CD4-positive, alpha-beta T cell (primary cell): ENCODE measurements around the gene AFAP1. TPM values are rescaled to one million over a fixed set of nuclear protein-coding genes. Genes with fewer than 3 reads are reported as not detected.

Source experiments
- ATAC-seq: fragments of 200-7000 bp; cut with Tn5 transposase; one replicate; pipeline ENCODE4 v1.10.0; 2022; ENCODE audit warnings: mild to moderate bottlenecking; ENCODE audit not compliant: poor library complexity
- CTCF ChIA-PET: fragments of 350-600 bp; sonication (Branson Sonifier 250); formaldehyde crosslinking; loops from one replicate; lab custom pipeline; 2021; ENCODE audit warnings: antibody characterized with exemption, inconsistent platforms; lab: Charles Lee
- POLR2A ChIA-PET: fragments of 350-600 bp; sonication (Branson Sonifier 250); formaldehyde crosslinking; loops from one replicate; lab custom pipeline; 2021; ENCODE audit warnings: antibody characterized with exemption, inconsistent platforms; lab: Charles Lee
- DNase-seq, 14 experiments: peaks; one replicate each; pipeline ENCODE4 v3.0.0-alpha.2; 2013 to 2020; ENCODE audit warnings: mixed read lengths in 2 of 14
- H3K27ac ChIP-seq, 2 donors: one replicate each; pipeline versions ENCODE4 v1.5.1 to v1.7.0; 2013; ENCODE audit warnings: low read length in 2 of 2, low read depth in 1 of 2, mild to moderate bottlenecking in 1 of 2
- H3K27me3 ChIP-seq, 2 experiments: 1 replicate in 1 of 2; 2 replicates in 1 of 2; pipeline versions ENCODE4 v1.6.1 to v1.7.0; 2013; ENCODE audit warnings: low read length in 2 of 2, control low read depth in 1 of 2, mild to moderate bottlenecking in 1 of 2, moderate library complexity in 1 of 2; ENCODE audit not compliant: insufficient read depth in 2 of 2, control insufficient read depth in 1 of 2
- H3K36me3 ChIP-seq: one replicate; pipeline ENCODE4 v1.6.1; 2013; ENCODE audit warnings: low read length, control low read depth; ENCODE audit not compliant: insufficient read depth
- H3K4me1 ChIP-seq: one replicate; pipeline ENCODE4 v1.6.1; 2013; ENCODE audit warnings: low read length, control low read depth; ENCODE audit not compliant: insufficient read depth
- H3K4me3 ChIP-seq: one replicate; pipeline ENCODE4 v1.5.1; 2013; ENCODE audit warnings: mild to moderate bottlenecking, low read length, moderate library complexity
- H3K9me3 ChIP-seq, 2 experiments: 1 replicate in 1 of 2; 2 replicates in 1 of 2; pipeline versions ENCODE4 v1.6.1 to v1.7.0; 2013; ENCODE audit warnings: low read length in 2 of 2, mild to moderate bottlenecking in 2 of 2, control low read depth in 1 of 2, moderate library complexity in 1 of 2; ENCODE audit not compliant: control insufficient read depth in 1 of 2, insufficient read depth in 1 of 2
- H3K27ac Mint-ChIP-seq: one replicate; pipeline ENCODE4 v1.8.0; 2020; ENCODE audit warnings: mixed read lengths
- H3K27me3 Mint-ChIP-seq: one replicate; pipeline ENCODE4 v1.8.0; 2021; ENCODE audit warnings: mixed read lengths
- H3K36me3 Mint-ChIP-seq: one replicate; pipeline ENCODE4 v1.8.0; 2021; ENCODE audit warnings: low read depth, mixed read lengths
- H3K4me1 Mint-ChIP-seq: one replicate; pipeline ENCODE4 v1.8.0; 2021; ENCODE audit warnings: low read depth, mixed read lengths
- H3K4me3 Mint-ChIP-seq: one replicate; pipeline ENCODE4 v1.8.0; 2020; ENCODE audit warnings: mild to moderate bottlenecking, mixed read lengths
- H3K9me3 Mint-ChIP-seq: one replicate; pipeline ENCODE4 v1.8.0; 2020; ENCODE audit warnings: mixed read lengths
- intact Hi-C, 2 experiments: fragments of 100-400 bp; cut with DNase I in 1 of 2; cut with micrococcal nuclease in 1 of 2; formaldehyde crosslinking; loops; one replicate each; pipeline versions ENCODE4 v1.15.1 to v1.9.0; 2023 to 2025; cut with DNase I, micrococcal nuclease
- total RNA-seq, 174 experiments: library from RNA in 2 of 174; stranded (reverse) in 2 of 174; gene quantifications; one replicate each; pipeline ENCODE4 v1.2.3 and lab custom pipeline; 2021 to 2026
- TF ChIP-seq, protein P1 (sequence below): fragments of 200-600 bp; IDR thresholded peaks from one replicate; pipeline ENCODE4 v1.8.0; 2022; ENCODE audit warnings: antibody characterized with exemption, mild to moderate bottlenecking

The AFAP1 gene
- total RNA-seq, 2 experiments from 2014 or later = 9.8 to 10.9 TPM

DNA sequence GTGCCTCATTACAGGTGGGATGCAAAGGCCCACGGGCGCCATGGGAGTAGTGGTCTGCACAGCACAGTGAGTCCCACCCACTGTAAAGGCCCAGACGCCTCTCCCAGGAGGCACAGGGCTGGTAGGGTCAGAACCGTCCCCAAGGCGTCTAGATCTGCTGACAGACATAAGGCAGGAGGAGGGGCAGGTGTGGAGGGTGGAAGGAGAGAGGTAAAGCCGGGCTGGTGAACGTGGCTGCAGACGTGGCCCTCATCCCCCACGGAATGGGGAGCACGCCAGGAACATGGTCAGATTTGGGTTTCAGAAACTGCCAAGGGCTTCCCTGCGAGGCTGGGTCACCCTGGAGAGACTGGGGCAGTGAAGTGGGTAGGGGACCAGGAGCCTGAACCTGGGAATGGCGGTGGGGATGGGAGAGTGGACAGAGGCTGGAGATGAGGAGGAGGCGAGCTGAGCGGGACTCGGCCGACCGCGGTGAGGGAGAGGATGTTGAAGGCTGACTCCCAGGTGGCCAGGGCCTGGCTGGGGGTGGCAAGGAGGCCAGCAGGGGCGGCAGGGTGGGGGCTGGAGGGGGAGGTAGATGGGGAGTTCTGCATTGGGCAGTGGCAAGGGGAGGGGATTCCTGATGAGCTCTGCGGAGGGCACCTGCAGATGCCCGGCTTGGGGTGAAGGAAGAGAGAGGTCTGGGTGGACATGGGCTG is 184.9 kb downstream of the AFAP1 start:
- Mint-ChIP-seq H3K9me3 (peaks cover 2% of the 10 kb centered on the region), H3K27ac (no peak overlapping the region), H3K4me3 (no peak overlapping the region), H3K36me3 (peaks cover 4% of the 10 kb centered on the region), H3K4me1 (peaks cover 22% of the 10 kb centered on the region), H3K27me3 (no peaks in the 10 kb centered on the region)
- intact Hi-C loops = no loop called here
- DNase-seq (no peak), ATAC-seq (no peak)
- Histone ChIP-seq H3K9me3 (no peaks in the 10 kb centered on the region), H3K27me3 (no peaks in the 10 kb centered on the region), H3K36me3 (no peaks in the 10 kb centered on the region), H3K4me1 (peaks cover 13% of the 10 kb centered on the region), H3K4me3 (no peak overlapping the region), H3K27ac (no peak overlapping the region)
- POLR2A ChIA-PET = no interaction called here
- CTCF ChIA-PET = no interaction called here
- TF ChIP-seq, protein P1, sequence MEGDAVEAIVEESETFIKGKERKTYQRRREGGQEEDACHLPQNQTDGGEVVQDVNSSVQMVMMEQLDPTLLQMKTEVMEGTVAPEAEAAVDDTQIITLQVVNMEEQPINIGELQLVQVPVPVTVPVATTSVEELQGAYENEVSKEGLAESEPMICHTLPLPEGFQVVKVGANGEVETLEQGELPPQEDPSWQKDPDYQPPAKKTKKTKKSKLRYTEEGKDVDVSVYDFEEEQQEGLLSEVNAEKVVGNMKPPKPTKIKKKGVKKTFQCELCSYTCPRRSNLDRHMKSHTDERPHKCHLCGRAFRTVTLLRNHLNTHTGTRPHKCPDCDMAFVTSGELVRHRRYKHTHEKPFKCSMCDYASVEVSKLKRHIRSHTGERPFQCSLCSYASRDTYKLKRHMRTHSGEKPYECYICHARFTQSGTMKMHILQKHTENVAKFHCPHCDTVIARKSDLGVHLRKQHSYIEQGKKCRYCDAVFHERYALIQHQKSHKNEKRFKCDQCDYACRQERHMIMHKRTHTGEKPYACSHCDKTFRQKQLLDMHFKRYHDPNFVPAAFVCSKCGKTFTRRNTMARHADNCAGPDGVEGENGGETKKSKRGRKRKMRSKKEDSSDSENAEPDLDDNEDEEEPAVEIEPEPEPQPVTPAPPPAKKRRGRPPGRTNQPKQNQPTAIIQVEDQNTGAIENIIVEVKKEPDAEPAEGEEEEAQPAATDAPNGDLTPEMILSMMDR = no peak

DNA sequence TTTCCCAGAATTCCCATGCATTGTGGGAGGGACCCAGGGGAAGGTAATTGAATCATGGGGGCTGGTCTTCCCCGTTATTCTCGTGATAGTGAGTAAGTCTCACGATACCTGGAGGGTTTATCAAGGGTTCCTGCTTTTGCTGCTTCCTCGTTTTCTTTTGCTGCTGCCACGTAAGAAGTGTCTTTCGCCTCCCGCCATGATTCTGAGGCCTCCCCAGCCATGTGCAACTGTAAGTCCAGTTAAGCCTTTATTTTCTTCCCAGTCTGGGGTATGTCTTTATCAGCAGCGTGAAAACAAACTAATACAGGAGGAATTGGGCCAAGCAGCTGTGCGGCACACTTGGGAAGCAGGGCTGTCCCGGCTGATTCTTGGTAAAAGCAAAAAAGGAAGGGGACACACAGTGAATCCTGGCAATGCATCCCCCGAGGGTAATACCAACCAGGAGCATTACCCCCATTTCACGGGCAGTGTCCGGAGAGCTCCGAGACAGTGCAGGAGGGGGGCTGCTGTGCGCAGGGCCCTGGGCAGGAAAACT is 185.7 kb downstream of the AFAP1 start:
- POLR2A ChIA-PET = no interaction called here
- Mint-ChIP-seq H3K4me1 (peaks cover 23% of the 10 kb centered on the region), H3K4me3 (no peak overlapping the region), H3K27me3 (no peaks in the 10 kb centered on the region), H3K27ac (no peak overlapping the region), H3K36me3 (no peaks in the 10 kb centered on the region), H3K9me3 (peaks cover 2% of the 10 kb centered on the region)
- CTCF ChIA-PET = no interaction called here
- no peaks in the 10 kb centered on the region for H3K9me3 ChIP-seq
- peaks cover 10% of the 10 kb centered on the region for H3K4me1 ChIP-seq
- H3K27me3 ChIP-seq = no peaks in the 10 kb centered on the region
- intact Hi-C loops = no loop called here
- H3K36me3 ChIP-seq = no peaks in the 10 kb centered on the region
- DNase-seq = no peak
- no peak overlapping the region for H3K27ac ChIP-seq
- no peak overlapping the region for H3K4me3 ChIP-seq
- TF ChIP-seq, protein P1 = no peak
- ATAC-seq = no peak

DNA sequence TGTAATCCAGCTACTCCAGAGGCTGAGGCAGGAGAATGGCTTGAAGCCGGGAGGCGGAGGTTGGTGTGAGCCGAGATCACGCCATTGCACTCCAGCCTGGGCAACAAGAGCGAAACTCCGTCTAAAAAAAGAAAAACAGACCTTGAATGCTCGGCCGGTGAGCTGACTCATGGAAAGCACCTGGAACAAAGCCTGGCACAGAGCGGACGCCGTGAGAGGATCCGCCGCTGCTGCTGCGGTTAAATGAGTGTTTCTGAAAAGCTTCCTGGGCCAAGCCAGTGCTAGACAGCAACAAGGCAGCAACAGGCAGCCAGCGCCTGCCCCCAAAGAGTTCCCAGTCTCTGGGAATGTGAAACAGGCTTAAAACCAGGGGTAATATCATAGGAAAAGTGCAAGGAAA is 186.4 kb downstream of the AFAP1 start:
- TF ChIP-seq, protein P1 = no peak
- Mint-ChIP-seq H3K27ac (no peak overlapping the region), H3K27me3 (no peaks in the 10 kb centered on the region), H3K9me3 (peaks cover 2% of the 10 kb centered on the region), H3K4me1 (peaks cover 21% of the 10 kb centered on the region), H3K36me3 (no peaks in the 10 kb centered on the region), H3K4me3 (no peak overlapping the region)
- H3K27me3 ChIP-seq = no peaks in the 10 kb centered on the region
- ATAC-seq = no peak
- intact Hi-C loops = no loop called here
- ChIA-PET CTCF (no interaction called here), POLR2A (no interaction called here)
- peaks cover 6% of the 10 kb centered on the region for H3K4me1 ChIP-seq
- no peak for DNase-seq
- no peak overlapping the region for H3K4me3 ChIP-seq
- no peaks in the 10 kb centered on the region for H3K9me3 ChIP-seq
- H3K27ac ChIP-seq = no peak overlapping the region
- no peaks in the 10 kb centered on the region for H3K36me3 ChIP-seq
